AG08396 (cell line): Measurements from ENCODE around the gene ITGB6.

Source experiments
- DNase-seq: peaks from one replicate; pipeline ENCODE4 v3.0.0; 2012; ENCODE audit warnings: low spot score, mixed read lengths

Gene ITGB6

GRCh38 chr2:160221391-160222276, 21.6 kb upstream of the ITGB6 start:
- peak; percentile 64 for DNase-seq

- no peak for DNase-seq
Measured at GRCh38 chr2:160220545-160221009, 20.5 kb upstream of the ITGB6 start.

- no peak for DNase-seq
Measured at GRCh38 chr2:160220026-160220425, 20.0 kb upstream of the ITGB6 start.

GRCh38 chr2:160214461-160215445, 14.7 kb upstream of the ITGB6 start:
- DNase-seq, result peak; percentile 73

DNA sequence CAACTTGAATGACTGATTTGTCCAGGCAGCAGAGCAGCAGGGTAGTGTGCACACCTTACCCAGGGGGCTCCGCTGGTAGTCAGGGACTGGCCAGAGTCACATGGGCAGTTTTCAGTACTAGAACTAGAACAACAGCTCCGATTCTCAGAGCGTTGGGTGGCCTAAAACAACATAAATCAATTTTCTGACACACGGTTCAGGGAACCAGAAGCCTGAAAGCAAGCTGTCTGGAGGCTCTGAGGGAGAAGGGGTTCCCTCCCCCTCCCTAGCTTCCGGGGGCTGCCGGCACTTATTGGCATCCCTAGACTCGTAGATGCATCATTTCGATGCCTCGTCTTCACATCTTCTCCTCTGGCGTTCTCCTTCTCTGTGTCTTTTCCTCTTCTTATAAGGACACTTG, 13.4 kb upstream of the ITGB6 start:
- no peak for DNase-seq

DNA sequence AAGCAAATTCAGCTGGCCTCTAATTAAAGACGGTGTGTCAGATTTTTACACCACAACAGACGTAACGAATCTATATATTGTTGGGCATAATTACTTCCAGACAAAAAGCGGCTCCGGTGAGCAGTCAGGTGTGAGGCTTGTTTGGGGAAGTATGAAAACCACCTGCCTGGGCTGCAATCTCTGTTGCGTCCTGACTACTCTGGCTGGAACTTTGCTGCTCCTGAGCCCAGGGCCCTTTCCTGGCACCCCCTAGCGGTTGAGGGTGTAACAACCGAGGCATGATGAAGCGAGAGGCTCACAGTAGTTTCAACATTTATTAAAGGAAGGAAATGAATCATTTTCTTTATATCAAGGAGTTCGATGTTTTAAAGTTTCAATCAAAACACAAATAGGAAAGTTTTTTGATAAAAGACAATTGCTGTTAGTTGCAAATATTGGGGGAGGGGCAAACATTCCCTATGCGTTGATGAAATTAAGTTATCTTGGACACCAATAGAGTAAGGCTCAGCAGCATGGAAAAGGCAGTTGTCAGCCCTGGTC, 10.6 kb upstream of the ITGB6 start:
- DNase-seq, result no peak

DNA sequence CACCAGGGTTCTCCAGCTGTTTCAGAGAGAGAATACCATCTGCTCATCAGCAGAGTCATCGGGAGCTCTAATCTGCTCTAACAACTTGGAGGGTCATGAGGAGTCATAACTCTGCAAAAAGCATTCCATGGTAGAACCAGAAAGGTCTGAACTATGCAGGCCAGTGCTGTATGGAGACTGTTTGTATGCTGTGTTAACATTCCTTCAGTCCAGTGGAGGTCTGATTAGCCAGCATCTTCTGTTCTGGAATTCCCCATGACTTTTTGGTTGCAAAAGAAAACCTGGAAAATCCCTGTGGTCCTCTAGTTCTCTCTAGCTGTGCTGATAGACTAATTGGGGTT, 9.4 kb upstream of the ITGB6 start:
- peak; percentile 68 for DNase-seq

GRCh38 chr2:160208655-160209515, 8.8 kb upstream of the ITGB6 start:
- no peak for DNase-seq

- DNase-seq, result peak; percentile 85
Measured at GRCh38 chr2:160207804-160208654, 8.0 kb upstream of the ITGB6 start.

DNA sequence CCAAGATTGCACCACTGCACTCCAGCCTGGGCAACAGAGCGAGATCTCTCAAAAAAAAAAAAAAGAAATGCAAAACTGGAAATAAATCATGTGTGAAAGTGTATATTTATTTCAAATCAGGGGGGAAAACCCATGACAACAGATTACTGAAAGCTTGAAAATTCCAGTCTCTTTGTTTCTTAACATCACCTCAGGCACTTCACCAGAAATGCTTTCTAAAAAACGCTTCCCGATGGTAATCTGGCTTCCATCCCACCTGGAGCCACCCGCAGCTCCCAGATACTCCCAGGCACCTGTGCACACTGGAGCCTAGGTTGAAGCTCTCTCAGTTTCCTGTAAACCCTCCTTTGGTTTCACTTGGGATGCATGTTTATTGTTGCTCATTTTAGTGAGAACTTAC, 7.2 kb upstream of the ITGB6 start:
- DNase-seq, result no peak

DNA sequence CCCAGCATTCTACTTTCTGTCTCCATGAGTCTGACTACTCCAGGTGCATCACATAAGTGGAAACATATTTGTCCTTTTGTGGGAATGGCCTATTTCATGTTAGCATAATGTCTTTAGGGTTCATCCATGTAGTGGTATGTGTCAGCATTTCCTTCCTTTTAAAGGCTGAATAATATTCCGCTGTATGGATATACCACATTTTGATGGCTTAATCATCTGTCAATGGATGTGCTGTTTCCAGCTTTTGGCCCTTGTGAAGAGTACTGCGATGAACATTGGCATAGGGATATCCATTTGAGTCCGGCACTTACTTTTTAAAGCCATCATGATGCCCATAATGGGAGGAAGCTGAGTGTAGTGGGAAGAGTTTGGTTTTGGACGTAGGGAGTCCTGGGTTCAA, 6.4 kb upstream of the ITGB6 start:
- no peak for DNase-seq

- peak; percentile 66 for DNase-seq
Measured at GRCh38 chr2:160205505-160205904, 5.4 kb upstream of the ITGB6 start.

- DNase-seq, result no peak
Measured at GRCh38 chr2:160203422-160203821, 3.4 kb upstream of the ITGB6 start.

DNA sequence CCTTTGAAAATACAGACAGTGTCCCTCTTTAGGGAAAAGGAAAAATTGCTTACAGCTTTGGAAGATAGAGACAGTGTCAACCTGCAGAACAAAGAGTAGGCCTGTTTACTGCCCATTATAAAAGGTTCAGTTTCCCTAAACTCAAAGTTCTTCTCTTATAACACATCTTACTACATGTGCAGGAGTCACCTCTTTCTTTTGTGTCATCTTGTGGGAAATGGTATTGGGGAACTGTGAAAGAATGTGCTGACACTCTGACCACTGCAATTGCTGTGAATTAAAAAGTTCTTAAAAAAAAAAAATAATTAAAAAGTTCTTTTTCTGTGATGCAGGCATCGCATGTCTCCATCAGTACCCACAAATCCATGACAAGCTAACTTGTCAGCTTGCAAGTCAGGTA, 2.9 kb upstream of the ITGB6 start:
- DNase-seq, result no peak

GRCh38 chr2:160201849-160202539, 1.9 kb upstream of the ITGB6 start:
- no peak for DNase-seq

GRCh38 chr2:160200921-160201320, 849 bp upstream of the ITGB6 start:
- no peak for DNase-seq

DNA sequence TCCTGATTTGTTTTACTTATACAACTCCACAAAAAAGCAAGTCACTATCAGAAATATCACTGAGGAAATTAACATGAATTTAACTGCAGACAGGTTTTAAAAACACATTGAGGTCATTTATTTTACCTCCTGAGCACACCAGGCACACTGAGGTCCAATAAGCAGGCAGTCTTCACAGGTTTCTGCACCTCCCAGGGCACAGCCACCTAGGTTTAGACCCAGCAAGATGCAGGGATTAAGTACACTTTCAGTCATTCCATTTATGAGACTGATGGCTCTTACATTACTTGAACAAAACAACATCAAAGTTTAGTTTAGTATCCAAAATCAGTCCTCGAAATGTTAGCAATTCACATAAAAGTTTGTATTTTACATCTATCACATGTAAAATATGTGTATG, 1.0 kb downstream of the ITGB6 start:
- DNase-seq, result no peak

DNA sequence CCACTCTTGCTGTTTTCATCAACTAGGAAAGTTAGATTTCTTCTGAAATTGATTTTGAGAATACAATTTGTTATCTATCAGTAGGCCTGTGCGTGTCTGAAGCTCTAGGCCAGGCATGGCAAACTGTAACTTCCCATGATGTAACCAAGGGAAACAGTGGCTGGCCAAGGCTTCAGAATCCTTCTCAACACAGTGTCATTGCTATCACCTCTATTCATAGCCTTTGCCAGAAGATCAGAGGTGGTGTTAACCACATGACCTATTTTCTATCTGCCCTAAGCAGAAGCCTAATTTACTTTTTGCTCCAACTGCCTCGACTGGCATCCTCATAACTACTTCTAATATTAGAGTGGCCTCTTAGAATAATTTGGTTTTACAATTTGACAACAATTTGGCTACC, 2.5 kb downstream of the ITGB6 start:
- DNase-seq, result no peak

DNA sequence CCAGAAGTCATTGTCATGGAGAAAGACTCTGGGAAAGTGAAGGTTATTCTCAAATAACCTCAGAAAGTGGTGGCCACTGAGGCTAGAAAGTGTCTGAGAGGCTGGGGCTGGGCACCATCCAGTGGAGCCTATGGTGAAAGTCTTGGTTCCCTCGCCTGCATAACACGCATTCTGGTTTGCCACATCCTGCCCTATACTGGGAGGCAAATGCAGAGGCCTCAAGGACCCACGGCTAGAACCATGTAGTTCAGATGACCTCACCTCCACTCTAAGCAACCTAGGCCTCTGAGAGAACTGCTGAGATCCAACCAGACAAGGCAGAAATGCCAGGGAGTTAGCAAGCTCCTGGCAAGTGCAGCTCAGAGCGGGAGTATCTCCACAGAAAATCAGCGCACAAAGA, 5.1 kb downstream of the ITGB6 start:
- no peak for DNase-seq

GRCh38 chr2:160194351-160194750, 5.7 kb downstream of the ITGB6 start:
- DNase-seq, result no peak
